Natural killer cell (primary cell): ENCODE results near the gene EXOC4. TPM values are rescaled to one million over a fixed set of nuclear protein-coding genes. Genes with fewer than 3 reads are reported as not detected.

Experiments used
- ATAC-seq, 3 donors: fragments of 150-1000 bp in 2 of 3; fragments of 200-7000 bp in 1 of 3; cut with Tn5 transposase; 1 replicate in 1 of 3; 2 replicates in 2 of 3; pipeline ENCODE4 v1.10.0; 2021; ENCODE audit warnings: mild to moderate bottlenecking in 2 of 3, moderate library complexity in 2 of 3
- DNase-seq, 2 donors: peaks; one replicate each; pipeline versions ENCODE4 v3.0.0 to v3.0.0-alpha.2; 2013 to 2021; ENCODE audit warnings: mixed read lengths in 1 of 2
- H3K27ac ChIP-seq: one replicate; pipeline ENCODE4 v1.5.1; 2013; ENCODE audit warnings: mild to moderate bottlenecking, low read length
- H3K27me3 ChIP-seq: one replicate; pipeline ENCODE4 v1.6.1; 2013; ENCODE audit warnings: low read length; ENCODE audit not compliant: control insufficient read depth, insufficient read depth
- H3K36me3 ChIP-seq: one replicate; pipeline ENCODE4 v1.6.1; 2013; ENCODE audit warnings: low read length; ENCODE audit not compliant: control insufficient read depth, insufficient read depth
- H3K4me1 ChIP-seq: one replicate; pipeline ENCODE4 v1.6.1; 2013; ENCODE audit warnings: low read length; ENCODE audit not compliant: control insufficient read depth, insufficient read depth
- H3K4me3 ChIP-seq: one replicate; pipeline ENCODE4 v1.5.1; 2013; ENCODE audit warnings: low read length
- H3K9me3 ChIP-seq: one replicate; pipeline ENCODE4 v1.6.1; 2013; ENCODE audit warnings: low read length; ENCODE audit not compliant: control insufficient read depth, insufficient read depth
- H3K27ac Mint-ChIP-seq, 2 donors: one replicate each; pipeline ENCODE4 v1.8.0; 2022; ENCODE audit warnings: mild to moderate bottlenecking in 2 of 2, mixed read lengths in 2 of 2, moderate library complexity in 1 of 2
- H3K27me3 Mint-ChIP-seq, 2 donors: one replicate each; pipeline ENCODE4 v1.8.0; 2022; ENCODE audit warnings: low read depth in 2 of 2, mixed read lengths in 2 of 2
- H3K36me3 Mint-ChIP-seq: one replicate; pipeline ENCODE4 v1.8.0; 2022; ENCODE audit warnings: mixed read lengths
- H3K4me1 Mint-ChIP-seq, 2 donors: one replicate each; pipeline ENCODE4 v1.8.0; 2022; ENCODE audit warnings: mixed read lengths in 2 of 2
- H3K4me3 Mint-ChIP-seq: one replicate; pipeline ENCODE4 v1.8.0; 2022; ENCODE audit warnings: mild to moderate bottlenecking, moderate library complexity, mixed read lengths
- H3K9me3 Mint-ChIP-seq, 2 donors: one replicate each; pipeline ENCODE4 v1.8.0; 2022; ENCODE audit warnings: mixed read lengths in 2 of 2
- WGBS: methylation state at CpG from one replicate; pipeline ENCODE4 v1.1.7; 2013; ENCODE audit warnings: missing lambda C conversion rate; ENCODE audit not compliant: insufficient coverage; 5-methylcytosine and 5-hydroxymethylcytosine counted together
- intact Hi-C: fragments of 100-400 bp; cut with micrococcal nuclease; formaldehyde crosslinking; loops from one replicate; pipeline ENCODE4 v1.14.2; 2022
- total RNA-seq, 4 donors: library from RNA; stranded (reverse); fragments of 120-200 nt in 1 of 4; gene quantifications; one replicate each; pipeline versions ENCODE4 v1.2.3 to v1.2.4, GENCODE V29; 2013 to 2022
- TF ChIP-seq, protein P1 (sequence below): fragments of 200-600 bp; IDR thresholded peaks from one replicate; pipeline ENCODE4 v1.8.0; 2022; ENCODE audit warnings: antibody characterized with exemption

Gene EXOC4
- total RNA-seq, 3 donors from 2014 or later (not counting 1 experiment from before 2014, with no cell fraction given): 105 to 148 (median 123) TPM

DNA sequence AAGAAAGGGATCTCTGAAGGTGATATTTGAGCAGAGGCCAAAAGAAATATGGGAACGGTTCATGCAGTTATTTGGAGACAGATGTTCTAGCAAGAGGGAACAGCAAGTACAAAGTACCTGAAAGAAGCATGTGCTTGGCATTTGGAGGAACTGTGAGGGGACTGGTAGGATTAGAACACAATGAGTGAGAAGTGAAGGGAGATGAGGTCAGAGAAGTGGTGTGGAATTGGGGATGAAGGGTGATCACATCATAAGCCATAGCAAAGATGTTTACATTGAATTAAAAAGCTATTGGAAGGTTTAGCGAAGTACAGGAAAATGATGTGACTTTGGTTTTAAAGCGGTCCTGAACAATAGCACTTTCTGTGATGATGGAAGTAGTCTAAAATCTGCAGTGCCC, 471.8 kb downstream of the EXOC4 start:
- TF ChIP-seq, protein P1, sequence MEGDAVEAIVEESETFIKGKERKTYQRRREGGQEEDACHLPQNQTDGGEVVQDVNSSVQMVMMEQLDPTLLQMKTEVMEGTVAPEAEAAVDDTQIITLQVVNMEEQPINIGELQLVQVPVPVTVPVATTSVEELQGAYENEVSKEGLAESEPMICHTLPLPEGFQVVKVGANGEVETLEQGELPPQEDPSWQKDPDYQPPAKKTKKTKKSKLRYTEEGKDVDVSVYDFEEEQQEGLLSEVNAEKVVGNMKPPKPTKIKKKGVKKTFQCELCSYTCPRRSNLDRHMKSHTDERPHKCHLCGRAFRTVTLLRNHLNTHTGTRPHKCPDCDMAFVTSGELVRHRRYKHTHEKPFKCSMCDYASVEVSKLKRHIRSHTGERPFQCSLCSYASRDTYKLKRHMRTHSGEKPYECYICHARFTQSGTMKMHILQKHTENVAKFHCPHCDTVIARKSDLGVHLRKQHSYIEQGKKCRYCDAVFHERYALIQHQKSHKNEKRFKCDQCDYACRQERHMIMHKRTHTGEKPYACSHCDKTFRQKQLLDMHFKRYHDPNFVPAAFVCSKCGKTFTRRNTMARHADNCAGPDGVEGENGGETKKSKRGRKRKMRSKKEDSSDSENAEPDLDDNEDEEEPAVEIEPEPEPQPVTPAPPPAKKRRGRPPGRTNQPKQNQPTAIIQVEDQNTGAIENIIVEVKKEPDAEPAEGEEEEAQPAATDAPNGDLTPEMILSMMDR: no peak
- WGBS: 93% methylated on average over 3 of the region's 3 CpGs
- intact Hi-C loops: no loop called here
- H3K27me3 Mint-ChIP-seq: no peaks in the 10 kb centered on the region
- no peak overlapping the region for H3K4me3 ChIP-seq
- no peak overlapping the region for H3K27ac Mint-ChIP-seq
- no peaks in the 10 kb centered on the region for H3K4me1 ChIP-seq
- H3K4me3 Mint-ChIP-seq: no peak overlapping the region
- peaks cover 0 to 11% of the 10 kb centered on the region in 2 donors for H3K4me1 Mint-ChIP-seq
- H3K9me3 Mint-ChIP-seq: no peaks in the 10 kb centered on the region
- no peaks in the 10 kb centered on the region for H3K27me3 ChIP-seq
- ATAC-seq (no peak), DNase-seq (no peak)
- H3K9me3 ChIP-seq: no peaks in the 10 kb centered on the region
- H3K36me3 ChIP-seq: no peaks in the 10 kb centered on the region
- no peaks in the 10 kb centered on the region for H3K36me3 Mint-ChIP-seq
- H3K27ac ChIP-seq: no peak overlapping the region

DNA sequence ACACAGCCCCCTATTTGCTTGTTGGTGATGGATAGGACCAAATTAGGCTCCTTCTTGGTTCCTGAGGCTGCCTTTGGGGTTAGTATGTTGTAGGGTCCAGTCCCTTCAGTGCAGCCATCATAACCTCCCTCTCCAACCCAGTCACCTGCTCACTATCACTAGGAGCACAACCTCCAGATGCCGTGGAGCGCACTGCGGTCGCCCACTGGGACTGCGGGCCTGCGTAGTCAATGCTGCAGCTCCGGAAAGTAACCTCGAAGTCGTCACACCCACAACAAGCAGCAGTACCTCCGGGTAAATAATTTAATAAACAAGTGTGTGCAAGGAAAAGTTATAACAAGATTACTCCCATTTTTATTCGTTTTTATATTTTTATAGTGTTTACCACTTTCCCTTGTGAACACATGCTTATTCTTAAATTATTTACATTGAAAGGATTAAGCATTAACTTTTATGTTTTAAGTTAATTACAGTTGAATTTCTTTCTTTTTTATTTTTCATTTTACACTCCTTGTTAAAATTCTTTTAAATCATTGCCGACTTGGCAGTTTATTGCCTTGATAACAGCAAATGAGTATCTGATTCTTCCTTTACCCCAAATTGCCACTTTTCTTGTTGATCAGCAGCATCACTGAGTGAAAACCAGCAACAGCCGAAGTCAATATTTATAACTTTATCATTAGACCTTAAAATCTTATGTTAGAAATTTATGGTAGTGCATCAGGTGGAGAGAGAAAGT, 474.8 kb downstream of the EXOC4 start:
- Mint-ChIP-seq H3K4me3 (no peak overlapping the region), H3K4me1 (peaks cover 0 to 11% of the 10 kb centered on the region in 2 donors), H3K36me3 (no peaks in the 10 kb centered on the region), H3K27me3 (no peaks in the 10 kb centered on the region), H3K9me3 (no peaks in the 10 kb centered on the region), H3K27ac (no peak overlapping the region)
- Histone ChIP-seq H3K9me3 (no peaks in the 10 kb centered on the region), H3K27ac (no peak overlapping the region), H3K4me1 (no peaks in the 10 kb centered on the region), H3K27me3 (no peaks in the 10 kb centered on the region), H3K36me3 (no peaks in the 10 kb centered on the region), H3K4me3 (no peak overlapping the region)
- TF ChIP-seq, protein P1: no peak
- intact Hi-C loops: no loop called here
- DNase-seq: no peak
- 85% methylated on average over 10 of the region's 13 CpGs for WGBS
- ATAC-seq: no peak

DNA sequence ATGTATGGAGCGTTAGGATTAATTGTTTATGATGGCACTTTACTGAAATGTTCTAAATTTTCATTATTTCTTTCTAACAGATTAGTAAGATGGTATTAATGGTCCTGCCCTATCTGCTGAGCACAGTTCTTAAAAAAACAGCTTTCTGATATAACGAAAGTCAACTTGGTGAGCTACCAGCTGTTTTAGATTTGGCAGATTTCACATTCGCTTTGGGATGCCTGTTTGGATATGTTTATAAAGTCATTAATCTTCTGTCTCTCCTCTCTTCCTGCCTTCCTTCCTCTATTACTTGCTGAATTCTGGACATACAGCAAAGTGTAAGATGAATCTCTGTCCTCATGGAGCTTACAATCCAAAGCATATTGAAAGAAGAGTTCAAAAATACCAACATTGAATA, 477.5 kb downstream of the EXOC4 start:
- H3K27ac Mint-ChIP-seq: no peak overlapping the region
- Histone ChIP-seq H3K4me1 (no peaks in the 10 kb centered on the region), H3K4me3 (no peak overlapping the region), H3K27ac (no peak overlapping the region), H3K27me3 (no peaks in the 10 kb centered on the region), H3K9me3 (no peaks in the 10 kb centered on the region), H3K36me3 (no peaks in the 10 kb centered on the region)
- H3K4me3 Mint-ChIP-seq: no peak overlapping the region
- no peaks in the 10 kb centered on the region for H3K36me3 Mint-ChIP-seq
- peaks cover 0 to 5% of the 10 kb centered on the region in 2 donors for H3K4me1 Mint-ChIP-seq
- no peaks in the 10 kb centered on the region for H3K9me3 Mint-ChIP-seq
- WGBS: 100% methylated on average over 2 of the region's 3 CpGs
- no peaks in the 10 kb centered on the region for H3K27me3 Mint-ChIP-seq
- TF ChIP-seq, protein P1: no peak
- intact Hi-C loops: no loop called here
- no peak for ATAC-seq
- DNase-seq: no peak

DNA sequence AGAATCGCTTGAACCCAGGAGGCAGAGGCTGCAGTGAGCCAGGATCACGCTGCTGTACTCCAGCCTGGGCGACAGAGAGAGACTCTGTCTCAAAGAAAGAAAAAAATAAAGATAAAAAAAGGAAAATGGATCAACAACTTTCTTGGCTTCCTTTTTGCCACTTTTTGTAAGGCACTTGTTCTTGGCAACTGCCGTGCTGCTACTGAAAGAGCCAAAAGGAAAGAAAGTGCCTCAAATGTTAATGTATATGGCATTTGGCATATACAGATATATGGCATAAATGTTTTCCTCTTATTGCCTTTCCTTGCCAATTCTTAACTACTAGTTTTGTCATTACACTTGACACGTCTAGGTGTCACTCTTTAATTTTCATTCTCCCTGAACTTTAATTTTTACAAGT, 480.5 kb downstream of the EXOC4 start:
- H3K27ac Mint-ChIP-seq: no peak overlapping the region
- TF ChIP-seq, protein P1: no peak
- Histone ChIP-seq H3K36me3 (no peaks in the 10 kb centered on the region), H3K27ac (no peak overlapping the region), H3K27me3 (no peaks in the 10 kb centered on the region), H3K4me3 (no peak overlapping the region), H3K9me3 (no peaks in the 10 kb centered on the region), H3K4me1 (no peaks in the 10 kb centered on the region)
- DNase-seq (no peak), ATAC-seq (no peak)
- no peak overlapping the region for H3K4me3 Mint-ChIP-seq
- H3K9me3 Mint-ChIP-seq: no peaks in the 10 kb centered on the region
- intact Hi-C loops: no loop called here
- H3K27me3 Mint-ChIP-seq: no peaks in the 10 kb centered on the region
- 98% methylated on average over 5 of the region's 5 CpGs for WGBS
- no peaks in the 10 kb centered on the region for H3K4me1 Mint-ChIP-seq
- no peaks in the 10 kb centered on the region for H3K36me3 Mint-ChIP-seq
